SU-DHL-6 (cell line): ENCODE data around the gene SREBF1.

Experiments used
- H2AFZ ChIP-seq: fragments of 200-600 bp; sonication (generic); 2 replicates; pipeline ENCODE4 v1.6.1; 2014; ENCODE audit warnings: low read depth, mild to moderate bottlenecking, moderate library complexity, mixed read lengths, antibody characterized with exemption, low read length; ENCODE audit not compliant: severe bottlenecking
- H3F3A ChIP-seq: fragments of 200-600 bp; shearing (Covaris generic); 2 replicates; pipeline ENCODE4 v1.6.0; 2016; ENCODE audit warnings: antibody characterized with exemption, mild to moderate bottlenecking; ENCODE audit not compliant: insufficient read depth
- H3K27ac ChIP-seq: fragments of 200-600 bp; sonication (generic); 2 replicates; pipeline ENCODE4 v1.5.1; 2016; ENCODE audit warnings: low read depth, mild to moderate bottlenecking, low read length, moderate library complexity, mixed read lengths
- H3K27me3 ChIP-seq: fragments of 200-600 bp; sonication (generic), shearing (Covaris generic); 2 replicates; pipeline ENCODE4 v1.6.0; 2014; ENCODE audit warnings: mild to moderate bottlenecking, low read length
- H3K36me3 ChIP-seq: fragments of 200-600 bp; sonication (generic); 2 replicates; pipeline ENCODE4 v1.6.1; 2014; ENCODE audit warnings: mild to moderate bottlenecking, low read length, mixed read lengths
- H3K4me2 ChIP-seq: fragments of 300-600, 200-600 bp; shearing (Covaris generic), sonication (generic); 2 replicates; pipeline ENCODE4 v1.6.0; 2014; ENCODE audit warnings: low read length, low read depth, mild to moderate bottlenecking; ENCODE audit not compliant: poor library complexity, severe bottlenecking
- H3K4me3 ChIP-seq: fragments of 200-600 bp; sonication (generic); 2 replicates; pipeline ENCODE4 v1.5.1; 2014; ENCODE audit warnings: antibody characterized with exemption, low read length, mild to moderate bottlenecking, mixed read lengths; ENCODE audit not compliant: insufficient read depth, poor library complexity, severe bottlenecking
- H3K79me2 ChIP-seq: fragments of 200-600 bp; sonication (generic); 2 replicates; pipeline ENCODE4 v1.6.1; 2014; ENCODE audit warnings: mild to moderate bottlenecking, low read length, moderate library complexity; ENCODE audit not compliant: insufficient read depth
- H3K9ac ChIP-seq: fragments of 200-600 bp; sonication (generic); 2 replicates; pipeline ENCODE4 v1.7.0; 2014; ENCODE audit warnings: mild to moderate bottlenecking, low read length
- H3K9me2 ChIP-seq: fragments of 200-600 bp; sonication (generic); replicated peaks from 2 replicates; pipeline ENCODE4 v1.6.1; 2014; ENCODE audit warnings: low read length; ENCODE audit not compliant: insufficient read depth
- H3K9me3 ChIP-seq: fragments of 200-600 bp; sonication (generic); 2 replicates; pipeline ENCODE4 v1.6.1; 2014; ENCODE audit warnings: low read length, mixed read lengths; ENCODE audit not compliant: insufficient read depth
- H4K20me1 ChIP-seq: fragments of 200-600 bp; sonication (generic); 2 replicates; pipeline ENCODE4 v1.6.1; 2014; ENCODE audit warnings: low read depth, mild to moderate bottlenecking, antibody characterized with exemption, low read length, moderate library complexity, mixed read lengths
- EZH2phosphoT487 ChIP-seq: fragments of 200-600 bp; sonication (generic), shearing (Covaris generic); conservative IDR thresholded peaks from 2 replicates; pipeline ENCODE4 v1.6.1; 2018; ENCODE audit warnings: mild to moderate bottlenecking, antibody characterized with exemption, low read length, moderate library complexity, mixed read lengths
- TF ChIP-seq, protein P1 (sequence below): fragments of 200-600 bp; sonication (generic); IDR thresholded peaks from one replicate; pipeline ENCODE4 v1.5.1; 2017; ENCODE audit warnings: antibody characterized with exemption, mild to moderate bottlenecking, low read length, moderate library complexity; ENCODE audit not compliant: insufficient read depth, poor library complexity, severe bottlenecking

The SREBF1 gene

DNA sequence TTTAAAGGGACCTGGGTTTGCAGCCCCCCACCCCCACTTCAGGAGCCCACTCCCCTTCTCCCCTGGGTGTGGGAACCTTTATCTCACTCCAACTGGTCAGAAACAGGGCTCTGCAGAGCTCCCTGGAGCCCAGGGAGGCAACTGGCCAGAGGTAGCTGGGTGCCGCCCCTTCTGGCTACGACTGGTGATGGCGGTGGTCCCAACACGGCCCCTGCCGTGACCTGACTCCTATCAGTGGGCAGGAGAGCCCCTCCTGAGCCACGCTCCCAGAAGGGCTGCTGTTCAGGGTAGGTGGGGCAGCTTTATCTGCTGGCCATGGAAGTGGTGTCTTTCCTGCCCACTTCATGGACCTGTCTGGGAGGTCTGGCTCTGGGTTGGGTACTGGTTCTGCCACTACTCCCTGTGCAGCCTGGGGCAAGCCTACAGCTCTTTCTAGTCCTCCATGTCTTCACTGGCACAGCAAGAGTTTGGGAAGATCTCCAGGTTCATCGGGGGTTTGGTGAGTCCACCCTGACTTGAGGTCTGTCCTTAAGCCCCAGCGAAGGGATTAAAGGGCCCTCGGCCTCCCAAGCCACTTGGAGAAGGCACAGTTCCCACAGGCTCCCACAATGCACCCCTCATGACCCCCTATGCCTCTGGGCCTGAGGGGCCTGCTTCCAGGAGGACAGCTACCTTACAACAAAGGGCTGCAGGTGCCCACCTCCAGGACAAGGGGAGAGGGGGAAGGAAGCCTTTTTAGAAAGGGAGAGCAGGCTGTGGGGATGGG lies 5.5 kb upstream of the SREBF1 start:
- Histone ChIP-seq H3K27me3 (no peaks in the 10 kb centered on the region), H2AFZ (no peak overlapping the region), H3K9ac (no peak overlapping the region), H3F3A (0 out of 2 replicates have a peak, but pooled peaks cover 8% of the 10 kb centered on the region), H3K4me3 (no peak overlapping the region), H3K27ac (no peak overlapping the region), H3K9me3 (no peaks in the 10 kb centered on the region), H3K9me2 (no peaks in the 10 kb centered on the region), H3K4me2 (no peak overlapping the region), H3K79me2 (no peaks in the 10 kb centered on the region), H3K36me3 (no peaks in the 10 kb centered on the region), H4K20me1 (no peaks in the 10 kb centered on the region)
- TF ChIP-seq, protein P1, sequence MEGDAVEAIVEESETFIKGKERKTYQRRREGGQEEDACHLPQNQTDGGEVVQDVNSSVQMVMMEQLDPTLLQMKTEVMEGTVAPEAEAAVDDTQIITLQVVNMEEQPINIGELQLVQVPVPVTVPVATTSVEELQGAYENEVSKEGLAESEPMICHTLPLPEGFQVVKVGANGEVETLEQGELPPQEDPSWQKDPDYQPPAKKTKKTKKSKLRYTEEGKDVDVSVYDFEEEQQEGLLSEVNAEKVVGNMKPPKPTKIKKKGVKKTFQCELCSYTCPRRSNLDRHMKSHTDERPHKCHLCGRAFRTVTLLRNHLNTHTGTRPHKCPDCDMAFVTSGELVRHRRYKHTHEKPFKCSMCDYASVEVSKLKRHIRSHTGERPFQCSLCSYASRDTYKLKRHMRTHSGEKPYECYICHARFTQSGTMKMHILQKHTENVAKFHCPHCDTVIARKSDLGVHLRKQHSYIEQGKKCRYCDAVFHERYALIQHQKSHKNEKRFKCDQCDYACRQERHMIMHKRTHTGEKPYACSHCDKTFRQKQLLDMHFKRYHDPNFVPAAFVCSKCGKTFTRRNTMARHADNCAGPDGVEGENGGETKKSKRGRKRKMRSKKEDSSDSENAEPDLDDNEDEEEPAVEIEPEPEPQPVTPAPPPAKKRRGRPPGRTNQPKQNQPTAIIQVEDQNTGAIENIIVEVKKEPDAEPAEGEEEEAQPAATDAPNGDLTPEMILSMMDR = no peak
- TF ChIP-seq EZH2phosphoT487 = no peak

GRCh38 chr17:17841601-17842025 lies 4.8 kb upstream of the SREBF1 start:
- 0 out of 2 replicates have a peak, but pooled peaks cover 8% of the 10 kb centered on the region for H3F3A ChIP-seq
- H3K4me2 ChIP-seq = no peak overlapping the region
- no peaks in the 10 kb centered on the region for H3K27me3 ChIP-seq
- no peaks in the 10 kb centered on the region for H3K9me2 ChIP-seq
- H2AFZ ChIP-seq = no peak overlapping the region
- H3K9me3 ChIP-seq = no peaks in the 10 kb centered on the region
- H3K4me3 ChIP-seq = no peak overlapping the region
- H3K79me2 ChIP-seq = no peaks in the 10 kb centered on the region
- H3K27ac ChIP-seq = no peak overlapping the region
- H3K9ac ChIP-seq = no peak overlapping the region
- H3K36me3 ChIP-seq = no peaks in the 10 kb centered on the region
- no peaks in the 10 kb centered on the region for H4K20me1 ChIP-seq
- TF ChIP-seq EZH2phosphoT487 = no peak
- TF ChIP-seq, protein P1 = no peak

DNA sequence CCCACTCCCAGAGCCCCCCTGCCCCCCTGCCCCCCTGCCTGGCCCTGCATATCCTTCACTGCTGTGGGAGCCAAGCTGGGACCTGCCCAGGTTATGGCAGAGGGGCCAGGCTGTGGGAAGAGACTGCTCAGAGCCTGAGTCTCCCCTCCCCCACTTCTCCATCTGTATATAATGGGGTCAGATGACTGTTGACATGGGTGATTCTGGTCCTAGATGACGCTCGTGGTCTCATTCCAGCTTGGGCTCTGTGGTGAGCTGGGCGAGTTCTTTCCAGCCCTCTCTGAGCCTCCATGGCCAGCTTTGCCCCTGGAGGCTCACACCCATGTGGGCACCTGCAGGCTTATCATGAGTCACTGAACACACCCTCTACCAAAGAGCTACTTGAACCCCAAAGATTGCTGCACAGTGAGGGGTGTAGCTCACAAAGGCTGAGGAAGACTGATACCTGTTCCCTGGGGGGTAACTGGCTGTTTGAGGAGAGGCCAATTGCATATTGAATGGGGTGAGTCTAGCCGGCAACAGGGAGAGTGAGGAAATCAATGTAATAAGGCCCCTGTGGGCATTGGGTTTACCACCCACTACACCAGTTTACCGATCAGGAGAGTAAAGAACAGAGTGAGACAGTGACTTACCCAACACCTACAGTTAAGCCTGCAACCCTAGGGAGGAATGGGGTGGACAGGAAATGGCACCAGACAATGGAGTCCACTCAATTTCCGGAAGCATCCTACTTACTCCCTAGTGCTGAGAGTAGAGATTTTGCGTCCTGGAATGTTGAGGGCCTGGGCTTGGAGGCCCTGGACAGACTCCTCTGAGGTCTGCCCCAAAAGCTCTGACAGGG lies 4.2 kb upstream of the SREBF1 start:
- Histone ChIP-seq H2AFZ (no peak overlapping the region), H3K9me2 (no peaks in the 10 kb centered on the region), H3K27ac (peak overlapping the region; percentile 77), H3K27me3 (no peaks in the 10 kb centered on the region), H3K36me3 (no peaks in the 10 kb centered on the region), H3K4me3 (peak overlapping the region; percentile 67), H3F3A (0 out of 2 replicates have a peak, but pooled peaks cover 8% of the 10 kb centered on the region), H4K20me1 (no peaks in the 10 kb centered on the region), H3K4me2 (peak overlapping the region; percentile 72), H3K9ac (peak overlapping the region; percentile 88), H3K9me3 (no peaks in the 10 kb centered on the region), H3K79me2 (peaks cover under 1% of the 10 kb centered on the region; the same call in 1 of the 2 replicates)
- TF ChIP-seq EZH2phosphoT487 = no peak
- TF ChIP-seq, protein P1 = no peak
